ENCODE results near the gene ABCC1. TPM values are rescaled to one million over a fixed set of nuclear protein-coding genes. Genes with fewer than 3 reads are reported as not detected.
A peak's percentile ranks its signal among the peaks of the same experiment; 100 is the strongest.

ABCC1 gene
- total and polyA plus RNA-seq, 2 donors from 2014 or later, result 4.6 to 29.7 TPM

DNA sequence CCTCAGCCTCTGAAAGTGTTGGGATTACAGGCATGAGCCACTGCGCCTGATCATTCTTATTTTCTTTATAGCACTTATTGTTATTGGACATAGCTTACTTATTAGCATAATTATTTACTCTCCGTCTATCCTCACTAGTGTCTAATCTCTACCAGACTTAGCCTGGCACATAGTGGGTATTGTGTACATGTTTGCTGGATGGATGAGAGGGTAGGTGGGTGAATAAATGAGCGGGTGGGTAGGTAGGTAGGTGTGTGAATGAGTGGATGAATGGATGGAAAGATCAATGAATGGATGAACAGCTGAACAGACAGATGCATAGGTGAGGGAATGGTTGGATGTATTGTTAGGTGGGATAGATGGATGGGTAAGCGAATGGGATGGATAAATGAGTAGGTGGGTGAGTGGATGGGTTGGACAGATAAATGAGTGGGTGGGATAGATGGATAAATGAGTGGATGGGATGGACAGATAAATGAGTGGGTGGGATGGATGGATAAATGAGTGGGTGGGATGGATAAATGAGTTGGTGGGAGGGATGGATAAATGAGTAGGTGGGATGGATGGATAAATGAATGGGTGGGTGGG lies 222.0 kb downstream of the ABCC1 start:
- Histone ChIP-seq H3K4me3 (ENCODE audit: low read length in 3 of 3) (no peak overlapping the region), H3K27me3 (ENCODE audit: control insufficient read depth, insufficient read depth, low read length) (no peaks in the 10 kb centered on the region), H3K27ac (ENCODE audit: low read depth in 2 of 2, low read length in 2 of 2) (no peak overlapping the region), H3K36me3 (ENCODE audit: control insufficient read depth in 2 of 3, insufficient read depth in 3 of 3, low read length in 3 of 3) (peaks cover 0 to 38% (median 22%) of the 10 kb centered on the region in 3 donors), H3K4me1 (ENCODE audit: control insufficient read depth in 2 of 3, insufficient read depth in 2 of 3, low read depth in 1 of 3, low read length in 3 of 3) (no peaks in the 10 kb centered on the region), H3K9me3 (ENCODE audit: control insufficient read depth in 2 of 3, insufficient read depth in 1 of 3, low read length in 3 of 3) (no peaks in the 10 kb centered on the region), H3K9ac (ENCODE audit: low read length in 3 of 3) (no peak overlapping the region)
- intact Hi-C loops (cut with DNase I), result no loop called here
- no peak for FAIRE-seq
- DNase-seq, result no peak
- TF ChIP-seq, protein P1, sequence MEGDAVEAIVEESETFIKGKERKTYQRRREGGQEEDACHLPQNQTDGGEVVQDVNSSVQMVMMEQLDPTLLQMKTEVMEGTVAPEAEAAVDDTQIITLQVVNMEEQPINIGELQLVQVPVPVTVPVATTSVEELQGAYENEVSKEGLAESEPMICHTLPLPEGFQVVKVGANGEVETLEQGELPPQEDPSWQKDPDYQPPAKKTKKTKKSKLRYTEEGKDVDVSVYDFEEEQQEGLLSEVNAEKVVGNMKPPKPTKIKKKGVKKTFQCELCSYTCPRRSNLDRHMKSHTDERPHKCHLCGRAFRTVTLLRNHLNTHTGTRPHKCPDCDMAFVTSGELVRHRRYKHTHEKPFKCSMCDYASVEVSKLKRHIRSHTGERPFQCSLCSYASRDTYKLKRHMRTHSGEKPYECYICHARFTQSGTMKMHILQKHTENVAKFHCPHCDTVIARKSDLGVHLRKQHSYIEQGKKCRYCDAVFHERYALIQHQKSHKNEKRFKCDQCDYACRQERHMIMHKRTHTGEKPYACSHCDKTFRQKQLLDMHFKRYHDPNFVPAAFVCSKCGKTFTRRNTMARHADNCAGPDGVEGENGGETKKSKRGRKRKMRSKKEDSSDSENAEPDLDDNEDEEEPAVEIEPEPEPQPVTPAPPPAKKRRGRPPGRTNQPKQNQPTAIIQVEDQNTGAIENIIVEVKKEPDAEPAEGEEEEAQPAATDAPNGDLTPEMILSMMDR (IDR thresholded peaks at IDR 0.05; ENCODE audit: borderline replicate concordance, extremely low read depth, insufficient read depth), result no peak

DNA sequence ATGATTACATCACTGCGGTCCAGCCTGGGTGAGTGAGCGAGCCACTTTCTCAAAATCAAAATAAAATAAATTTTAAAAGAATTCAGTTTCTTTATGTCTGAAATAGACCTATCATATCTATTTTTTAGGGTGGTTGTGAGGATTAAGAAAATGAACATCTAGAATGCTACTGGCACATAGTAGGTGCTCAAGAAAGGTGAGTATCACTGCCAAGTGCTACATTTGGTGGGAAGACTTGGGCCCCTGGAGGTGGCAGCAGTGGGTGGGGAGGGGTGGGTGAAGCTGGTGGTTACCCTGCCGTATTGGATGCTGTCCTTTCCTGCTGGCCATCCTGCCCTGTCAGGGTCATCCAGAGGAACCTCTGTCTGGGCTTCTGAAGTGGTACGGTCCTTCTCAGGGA lies 223.6 kb downstream of the ABCC1 start:
- intact Hi-C loops (cut with DNase I), result no loop called here
- no peak for FAIRE-seq
- DNase-seq, result peak in 1 of 5 donors; percentile 18

DNA sequence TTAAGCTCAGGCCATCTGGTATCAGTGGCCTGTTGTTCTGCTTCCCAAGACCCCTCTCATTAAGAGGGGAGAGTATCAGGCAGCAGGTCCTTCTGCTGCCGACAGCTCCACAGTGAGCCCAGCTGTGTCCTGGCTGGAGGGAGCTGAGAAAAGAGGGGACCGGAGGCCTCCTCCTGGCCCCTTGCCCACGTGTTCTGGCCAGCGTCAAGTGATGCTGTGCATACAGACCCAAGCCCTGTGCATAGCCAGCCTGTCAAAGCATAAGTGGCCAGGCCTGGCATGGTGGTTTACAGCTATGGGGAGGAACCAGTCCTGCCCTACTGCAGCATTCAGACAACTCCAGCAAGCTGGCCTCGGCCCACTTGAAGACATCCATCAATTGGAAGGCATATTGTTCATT lies 225.9 kb downstream of the ABCC1 start:
- DNase-seq (no peak), FAIRE-seq (no peak)
- intact Hi-C loops (cut with DNase I), result no loop called here

More for the DNA sequence above, 223.6 kb downstream of the ABCC1 start:
- TF ChIP-seq, protein P1 (IDR thresholded peaks at IDR 0.05; ENCODE audit: borderline replicate concordance, extremely low read depth, insufficient read depth), result no peak
- Histone ChIP-seq H3K36me3 (ENCODE audit: control insufficient read depth in 2 of 3, insufficient read depth in 3 of 3, low read length in 3 of 3) (peaks cover 0 to 45% (median 25%) of the 10 kb centered on the region in 3 donors), H3K4me3 (ENCODE audit: low read length in 3 of 3) (no peak overlapping the region), H3K27me3 (ENCODE audit: control insufficient read depth, insufficient read depth, low read length) (no peaks in the 10 kb centered on the region), H3K9ac (ENCODE audit: low read length in 3 of 3) (no peak overlapping the region), H3K9me3 (ENCODE audit: control insufficient read depth in 2 of 3, insufficient read depth in 1 of 3, low read length in 3 of 3) (no peaks in the 10 kb centered on the region), H3K4me1 (ENCODE audit: control insufficient read depth in 2 of 3, insufficient read depth in 2 of 3, low read depth in 1 of 3, low read length in 3 of 3) (no peaks in the 10 kb centered on the region), H3K27ac (ENCODE audit: low read depth in 2 of 2, low read length in 2 of 2) (no peak overlapping the region)

More for the DNA sequence above, 225.9 kb downstream of the ABCC1 start:
- TF ChIP-seq, protein P1 (IDR thresholded peaks at IDR 0.05; ENCODE audit: borderline replicate concordance, extremely low read depth, insufficient read depth), result no peak
- H3K36me3 ChIP-seq (ENCODE audit: control insufficient read depth in 2 of 3, insufficient read depth in 3 of 3, low read length in 3 of 3), result peaks cover 0 to 51% (median 27%) of the 10 kb centered on the region in 3 donors
- H3K27me3 ChIP-seq (ENCODE audit: control insufficient read depth, insufficient read depth, low read length), result no peaks in the 10 kb centered on the region
- no peaks in the 10 kb centered on the region for H3K4me1 ChIP-seq (ENCODE audit: control insufficient read depth in 2 of 3, insufficient read depth in 2 of 3, low read depth in 1 of 3, low read length in 3 of 3)
- no peak overlapping the region for H3K4me3 ChIP-seq (ENCODE audit: low read length in 3 of 3)
- H3K9me3 ChIP-seq (ENCODE audit: control insufficient read depth in 2 of 3, insufficient read depth in 1 of 3, low read length in 3 of 3), result no peaks in the 10 kb centered on the region
- H3K9ac ChIP-seq (ENCODE audit: low read length in 3 of 3), result no peak overlapping the region
- no peak overlapping the region for H3K27ac ChIP-seq (ENCODE audit: low read depth in 2 of 2, low read length in 2 of 2)

Data from kidney (tissue), 14 donors.